ENCODE data around the gene STUM. TPM values are rescaled to one million over a fixed set of nuclear protein-coding genes. Genes with fewer than 3 reads are reported as not detected.
"Not testable (repeated sequence)": the region's sequence is repeated elsewhere in the genome, so short reads cannot be mapped to it uniquely, and the experiment has no call there.

STUM gene
- total and polyA plus RNA-seq, 2 experiments from 2014 or later: 0.23 to 1.3 TPM

- TF ChIP-seq ETS1 (IDR thresholded peaks at IDR 0.05): no peak
Observed at GRCh38 chr1:226638001-226638601, 89.5 kb downstream of the STUM start (continued).

- H3K9me2 ChIP-seq (ENCODE audit: insufficient read depth): no peaks in the 10 kb centered on the region
- DNase-seq (ENCODE audit: low spot score): no peak
- Mint-ChIP-seq H3K9me3 (no peaks in the 10 kb centered on the region), H3K4me1 (peaks cover 40% of the 10 kb centered on the region), H3K27ac (no peak overlapping the region), H3K36me3 (ENCODE audit: low read depth) (no peaks in the 10 kb centered on the region), H3K27me3 (ENCODE audit: insufficient read depth, low read depth, poor library complexity) (peaks cover 15% of the 10 kb centered on the region), H3K4me3 (no peak overlapping the region)
- no peak for ATAC-seq
- H2AFZ ChIP-seq: no peak overlapping the region
- no peaks in the 10 kb centered on the region for H4K20me1 ChIP-seq (replicated peaks; ENCODE audit: insufficient read depth)
- no peak for TF ChIP-seq ZNF114 (CRISPR knock-in tag; IDR thresholded peaks at IDR 0.05)
- no peak overlapping the region for H3K4me3 ChIP-seq
- no peak overlapping the region for H3K4me2 ChIP-seq
- no peaks in the 10 kb centered on the region for H3K27me3 ChIP-seq (ENCODE audit: insufficient read depth)
- 0 out of 2 replicates have a peak, but pooled peaks cover 2% of the 10 kb centered on the region for H3F3A ChIP-seq (replicated peaks; ENCODE audit: low read depth)
- no peaks in the 10 kb centered on the region for H3K79me2 ChIP-seq (replicated peaks; ENCODE audit: insufficient read depth)
- H3K36me3 ChIP-seq (ENCODE audit: insufficient read depth): no peaks in the 10 kb centered on the region
- H3K4me1 ChIP-seq (ENCODE audit: insufficient read depth): peaks cover 4% of the 10 kb centered on the region; the same call in 1 of the 2 replicates
- no peak overlapping the region for H3K27ac ChIP-seq (ENCODE audit: low read depth)
Observed at GRCh38 chr1:226638608-226639007, 90.0 kb downstream of the STUM start.

- not testable (repeated sequence) for ATAC-seq; H3K27ac ChIP-seq (ENCODE audit: low read depth); H3K27ac Mint-ChIP-seq; H3K27me3 ChIP-seq (ENCODE audit: insufficient read depth); H3K36me3 ChIP-seq (ENCODE audit: insufficient read depth); H4K20me1 ChIP-seq (replicated peaks; ENCODE audit: insufficient read depth); H3K79me2 ChIP-seq (replicated peaks; ENCODE audit: insufficient read depth); DNase-seq (ENCODE audit: low spot score); H3K4me1 ChIP-seq (ENCODE audit: insufficient read depth); H3F3A ChIP-seq (replicated peaks; ENCODE audit: low read depth); H3K9me3 Mint-ChIP-seq; H3K9me2 ChIP-seq (ENCODE audit: insufficient read depth); H3K36me3 Mint-ChIP-seq (ENCODE audit: low read depth); H3K4me3 ChIP-seq; H3K4me3 Mint-ChIP-seq; H3K4me2 ChIP-seq; H2AFZ ChIP-seq
- Mint-ChIP-seq H3K4me1 (peaks cover 42% of the 10 kb centered on the region), H3K27me3 (ENCODE audit: insufficient read depth, low read depth, poor library complexity) (peaks cover 15% of the 10 kb centered on the region)
Observed at GRCh38 chr1:226639206-226639605, 90.6 kb downstream of the STUM start.

GRCh38 chr1:226639631-226640061, 91.1 kb downstream of the STUM start:
- Mint-ChIP-seq H3K4me3 (no peak overlapping the region), H3K27me3 (ENCODE audit: insufficient read depth, low read depth, poor library complexity) (peaks cover 15% of the 10 kb centered on the region), H3K27ac (no peak overlapping the region), H3K9me3 (no peaks in the 10 kb centered on the region), H3K4me1 (peaks cover 39% of the 10 kb centered on the region), H3K36me3 (ENCODE audit: low read depth) (no peaks in the 10 kb centered on the region)
- H3K4me2 ChIP-seq: no peak overlapping the region
- no peak overlapping the region for H3K4me3 ChIP-seq
- H4K20me1 ChIP-seq (replicated peaks; ENCODE audit: insufficient read depth): no peaks in the 10 kb centered on the region
- no peaks in the 10 kb centered on the region for H3K79me2 ChIP-seq (replicated peaks; ENCODE audit: insufficient read depth)
- H3K27ac ChIP-seq (ENCODE audit: low read depth): no peak overlapping the region
- no peaks in the 10 kb centered on the region for H3F3A ChIP-seq (replicated peaks; ENCODE audit: low read depth)
- peaks cover 4% of the 10 kb centered on the region; the same call in 1 of the 2 replicates for H3K4me1 ChIP-seq (ENCODE audit: insufficient read depth)
- no peaks in the 10 kb centered on the region for H3K9me2 ChIP-seq (ENCODE audit: insufficient read depth)
- no peaks in the 10 kb centered on the region for H3K36me3 ChIP-seq (ENCODE audit: insufficient read depth)
- ATAC-seq (no peak), DNase-seq (ENCODE audit: low spot score) (no peak)
- H3K27me3 ChIP-seq (ENCODE audit: insufficient read depth): no peaks in the 10 kb centered on the region
- H2AFZ ChIP-seq: no peak overlapping the region
- TF ChIP-seq CREB1 (CRISPR knock-in tag; IDR thresholded peaks at IDR 0.05; ENCODE audit: low read depth) (no peak), ZNF331 (CRISPR knock-in tag; IDR thresholded peaks at IDR 0.05; ENCODE audit: low read depth) (no peak), ETS1 (IDR thresholded peaks at IDR 0.05) (no peak), JUNB (IDR thresholded peaks at IDR 0.05; ENCODE audit: unreplicated experiment) (no peak), POLR2AphosphoS5 (IDR thresholded peaks at IDR 0.05; ENCODE audit: low read depth) (no peak), NANOG (IDR thresholded peaks at IDR 0.05; ENCODE audit: borderline replicate concordance) (no peak), ZNF114 (CRISPR knock-in tag; IDR thresholded peaks at IDR 0.05) (no peak), REST (IDR thresholded peaks at IDR 0.05; ENCODE audit: unreplicated experiment) (no peak), EZH2phosphoT487 (IDR thresholded peaks at IDR 0.05; ENCODE audit: unreplicated experiment) (no peak), CTCF (conservative IDR thresholded peaks at IDR 0.05; ENCODE audit: low read depth in 2 of 2) (no peak)
